GM12865 (cell line): ENCODE data around the gene MAD1L1.

Source experiments
- DNase-seq: peaks from one replicate; pipeline ENCODE4 v3.0.0; 2010; ENCODE audit warnings: low read depth
- H3K4me3 ChIP-seq: 2 replicates; pipeline ENCODE4 v1.5.1; 2011; ENCODE audit warnings: mild to moderate bottlenecking, low read depth, low read length, control low read depth
- TF ChIP-seq, protein P1 (sequence below): IDR thresholded peaks from 2 replicates; pipeline ENCODE4 v1.5.1; 2011; ENCODE audit warnings: low read length, control low read depth, low read depth, inconsistent platforms; ENCODE audit not compliant: insufficient read depth; ENCODE audit errors: missing control alignments

MAD1L1 gene

DNA sequence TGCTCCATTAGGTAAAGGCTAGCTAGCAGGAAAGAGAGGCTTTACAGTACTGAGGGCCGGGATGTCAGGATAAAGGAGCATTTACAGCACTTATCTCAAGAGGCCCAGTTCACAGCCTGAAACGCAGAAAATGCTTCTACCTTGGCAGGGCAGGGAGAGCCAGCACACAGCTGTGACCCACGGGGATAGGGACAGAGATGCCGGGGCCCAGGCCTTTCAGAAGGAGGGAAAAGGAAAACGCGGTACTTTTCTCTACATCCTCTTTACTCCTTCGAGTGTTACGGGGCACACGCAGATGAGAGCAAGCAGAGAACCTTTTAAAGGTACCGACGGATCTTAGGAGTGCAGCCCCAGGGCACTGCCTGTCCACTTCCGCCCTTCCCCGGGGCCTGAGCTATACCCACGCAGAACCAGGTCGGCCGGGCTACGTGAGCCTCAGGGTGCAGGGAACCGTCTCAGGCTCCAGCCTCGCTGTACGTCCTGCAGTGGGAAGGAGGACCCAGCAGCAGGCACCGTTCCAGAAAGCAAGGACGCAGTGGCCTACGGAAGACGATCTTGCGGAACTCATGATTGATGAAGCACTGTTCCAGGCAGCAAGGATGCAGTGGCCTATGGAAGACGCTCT lies 330.4 kb downstream of the MAD1L1 start:
- TF ChIP-seq, protein P1, sequence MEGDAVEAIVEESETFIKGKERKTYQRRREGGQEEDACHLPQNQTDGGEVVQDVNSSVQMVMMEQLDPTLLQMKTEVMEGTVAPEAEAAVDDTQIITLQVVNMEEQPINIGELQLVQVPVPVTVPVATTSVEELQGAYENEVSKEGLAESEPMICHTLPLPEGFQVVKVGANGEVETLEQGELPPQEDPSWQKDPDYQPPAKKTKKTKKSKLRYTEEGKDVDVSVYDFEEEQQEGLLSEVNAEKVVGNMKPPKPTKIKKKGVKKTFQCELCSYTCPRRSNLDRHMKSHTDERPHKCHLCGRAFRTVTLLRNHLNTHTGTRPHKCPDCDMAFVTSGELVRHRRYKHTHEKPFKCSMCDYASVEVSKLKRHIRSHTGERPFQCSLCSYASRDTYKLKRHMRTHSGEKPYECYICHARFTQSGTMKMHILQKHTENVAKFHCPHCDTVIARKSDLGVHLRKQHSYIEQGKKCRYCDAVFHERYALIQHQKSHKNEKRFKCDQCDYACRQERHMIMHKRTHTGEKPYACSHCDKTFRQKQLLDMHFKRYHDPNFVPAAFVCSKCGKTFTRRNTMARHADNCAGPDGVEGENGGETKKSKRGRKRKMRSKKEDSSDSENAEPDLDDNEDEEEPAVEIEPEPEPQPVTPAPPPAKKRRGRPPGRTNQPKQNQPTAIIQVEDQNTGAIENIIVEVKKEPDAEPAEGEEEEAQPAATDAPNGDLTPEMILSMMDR, result no peak
- H3K4me3 ChIP-seq, result no peak overlapping the region
- DNase-seq, result no peak

DNA sequence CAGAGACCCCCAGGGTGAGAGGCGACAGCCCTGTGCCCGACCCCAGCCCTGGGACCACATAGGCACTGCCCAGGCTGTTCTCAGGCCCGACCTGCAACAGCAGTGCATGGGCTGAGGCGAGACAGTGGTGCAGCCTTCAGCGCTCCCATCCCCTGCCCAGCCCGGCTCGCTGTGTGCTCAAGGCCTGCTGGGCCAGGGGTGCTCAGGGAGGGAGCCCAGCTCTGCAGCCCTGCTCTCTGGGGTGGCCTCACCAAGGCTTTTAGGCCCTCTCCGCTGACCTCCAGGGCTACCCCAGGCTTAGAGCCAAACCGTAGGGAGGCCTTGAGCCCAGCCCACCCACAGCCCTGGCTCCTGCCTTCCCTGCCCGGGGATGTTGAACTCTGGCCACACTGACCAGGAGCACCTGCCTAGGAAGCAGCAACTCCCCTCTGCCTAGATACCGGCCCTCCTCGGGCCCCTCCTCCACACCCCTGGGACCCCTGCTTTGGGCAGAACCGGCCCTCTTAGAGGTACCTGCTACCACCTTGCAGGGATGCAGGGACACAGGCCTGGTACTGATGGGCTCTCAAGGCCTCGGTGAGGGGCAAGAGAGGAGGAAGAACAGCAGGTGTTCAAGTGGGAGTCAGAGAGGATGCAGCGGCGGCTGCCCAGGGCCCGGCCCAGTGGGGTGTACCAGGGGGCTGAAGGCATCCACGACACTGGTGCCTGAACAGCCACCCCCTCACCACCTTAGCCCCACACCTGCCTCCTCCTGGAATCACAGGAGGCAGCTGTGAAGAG lies 331.1 kb downstream of the MAD1L1 start:
- TF ChIP-seq, protein P1, result no peak
- no peak overlapping the region for H3K4me3 ChIP-seq
- DNase-seq, result no peak

DNA sequence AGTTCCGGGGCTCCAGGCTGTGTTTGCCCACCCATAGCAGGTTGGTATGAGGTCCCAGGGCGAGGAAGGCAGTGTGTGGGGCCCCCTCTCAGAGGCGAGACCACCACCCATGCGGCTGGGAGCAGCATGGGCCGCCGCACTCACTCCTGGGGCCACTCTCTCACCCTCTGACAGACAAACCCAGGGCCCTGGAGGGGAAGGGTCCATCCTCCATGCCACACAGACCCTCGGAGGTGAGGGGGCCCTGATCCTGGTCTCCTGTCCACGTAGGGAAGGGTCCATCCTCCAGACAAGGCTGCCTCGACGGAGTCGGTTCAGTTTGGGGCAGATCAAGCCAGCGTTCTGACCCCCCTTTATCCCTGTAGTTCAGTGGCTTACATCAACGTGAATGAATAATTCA lies 331.9 kb downstream of the MAD1L1 start:
- TF ChIP-seq, protein P1, result no peak
- DNase-seq, result no peak
- H3K4me3 ChIP-seq, result no peak overlapping the region

DNA sequence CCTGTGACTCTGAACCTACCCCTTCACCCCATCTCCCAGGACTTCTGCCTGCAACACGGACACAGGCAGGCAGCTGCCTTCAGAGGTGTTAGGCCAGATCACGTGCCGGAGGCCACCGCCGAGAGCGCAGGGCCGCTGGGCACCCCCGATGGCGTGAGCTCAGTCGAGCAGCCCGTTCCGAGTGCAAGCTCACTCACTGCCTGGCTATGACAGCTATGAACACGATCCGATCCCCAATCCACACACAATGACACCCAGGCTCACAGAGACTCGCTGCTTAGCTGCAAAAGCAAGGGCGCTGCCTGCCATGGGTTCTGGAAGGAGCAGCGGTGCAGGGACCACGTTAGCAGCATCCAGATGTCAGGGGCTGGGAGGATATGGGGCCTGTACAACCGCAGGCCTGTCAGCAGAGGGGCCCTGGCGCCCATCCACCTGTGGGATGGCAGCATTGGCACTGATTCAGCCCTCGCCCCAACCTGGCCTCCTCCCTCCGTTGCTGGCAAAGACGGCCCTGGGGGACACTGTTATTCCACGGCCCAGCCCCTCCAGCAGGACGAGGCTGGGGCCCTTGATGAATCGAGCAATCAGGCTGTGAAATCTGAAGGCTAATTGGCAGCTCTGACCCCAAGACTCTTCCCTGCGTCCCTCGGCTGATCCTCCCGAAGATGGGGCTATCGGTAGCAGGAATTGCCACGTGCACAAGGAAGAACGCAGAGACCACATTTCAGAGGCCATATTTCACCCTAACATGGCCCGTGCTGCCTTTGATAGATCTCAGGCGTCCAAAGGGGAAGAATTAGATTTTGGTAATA lies 332.6 kb downstream of the MAD1L1 start:
- DNase-seq, result no peak
- H3K4me3 ChIP-seq, result no peak overlapping the region
- TF ChIP-seq, protein P1, result no peak

DNA sequence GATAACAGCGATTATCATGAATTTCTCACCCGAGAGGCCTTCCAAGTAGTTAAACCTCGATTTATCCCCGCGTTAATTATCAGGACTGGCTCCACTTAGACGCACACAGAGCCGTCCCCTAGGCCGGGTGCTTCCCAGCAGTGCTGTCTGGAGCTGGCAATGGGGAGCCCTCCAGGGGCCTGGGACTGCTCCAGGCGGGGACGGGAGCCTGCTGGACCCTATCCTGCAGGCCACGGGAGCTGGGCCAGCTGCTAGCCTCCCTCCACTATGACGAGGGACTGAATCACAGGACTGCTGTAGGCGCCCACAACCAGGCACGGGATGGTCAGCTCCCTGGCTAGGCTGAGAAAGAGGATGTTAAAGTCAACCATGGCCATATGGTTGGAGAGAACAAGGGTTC lies 333.5 kb downstream of the MAD1L1 start:
- DNase-seq, result no peak
- H3K4me3 ChIP-seq, result no peak overlapping the region
- TF ChIP-seq, protein P1, result no peak

DNA sequence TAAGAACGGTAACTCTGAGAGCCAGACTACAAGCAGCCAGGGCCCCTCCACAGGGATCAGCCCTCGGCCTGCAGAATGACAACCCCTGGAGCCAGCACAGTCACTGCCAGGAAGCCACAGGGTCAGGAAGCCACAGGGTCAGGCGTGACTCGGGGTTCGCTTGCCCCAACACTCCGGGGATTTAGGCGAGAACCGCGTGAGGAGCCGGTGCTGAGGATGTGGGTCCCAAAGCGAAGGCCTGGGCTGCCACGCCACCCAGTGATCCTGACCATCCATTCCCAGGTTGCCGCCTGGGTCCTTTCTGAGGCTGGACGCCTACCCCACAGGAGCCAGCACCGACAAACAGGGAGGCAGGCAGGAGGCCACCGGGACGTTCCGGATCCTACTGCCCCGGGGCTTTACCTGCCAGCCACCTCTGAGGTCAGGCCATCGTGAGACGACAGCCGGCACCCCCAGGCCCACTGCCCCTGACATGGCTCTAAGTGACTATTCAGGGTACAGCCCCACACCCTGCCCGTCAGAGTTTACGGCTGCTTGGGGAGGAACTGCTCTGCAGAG lies 334.0 kb downstream of the MAD1L1 start:
- TF ChIP-seq, protein P1, result no peak
- DNase-seq, result no peak

More for the DNA sequence above, 334.0 kb downstream of the MAD1L1 start:
- H3K4me3 ChIP-seq, result no peak overlapping the region
